Osteocyte (in vitro differentiated cells): ENCODE measurements around the gene TDRD9. TPM values are rescaled to one million over a fixed set of nuclear protein-coding genes. Genes with fewer than 3 reads are reported as not detected.

Source experiments
- DNase-seq: peaks from one replicate; pipeline ENCODE4 v3.0.0; 2021; ENCODE audit warnings: mixed read lengths; ENCODE audit not compliant: unreplicated experiment; ENCODE audit errors: extremely low spot score
- H3K27ac Mint-ChIP-seq: one replicate; pipeline ENCODE4 v1.8.0; 2021; ENCODE audit warnings: mild to moderate bottlenecking, mixed read lengths; ENCODE audit not compliant: unreplicated experiment
- H3K27me3 Mint-ChIP-seq: one replicate; pipeline ENCODE4 v1.8.0; 2021; ENCODE audit warnings: mixed read lengths; ENCODE audit not compliant: unreplicated experiment
- H3K36me3 Mint-ChIP-seq: one replicate; pipeline ENCODE4 v1.8.0; 2021; ENCODE audit warnings: mixed read lengths; ENCODE audit not compliant: unreplicated experiment
- H3K4me1 Mint-ChIP-seq: one replicate; pipeline ENCODE4 v1.8.0; 2021; ENCODE audit warnings: mixed read lengths; ENCODE audit not compliant: unreplicated experiment
- H3K4me3 Mint-ChIP-seq: one replicate; pipeline ENCODE4 v1.8.0; 2021; ENCODE audit warnings: mild to moderate bottlenecking, moderate library complexity, mixed read lengths; ENCODE audit not compliant: unreplicated experiment
- H3K9me3 Mint-ChIP-seq: one replicate; pipeline ENCODE4 v1.8.0; 2021; ENCODE audit warnings: mixed read lengths; ENCODE audit not compliant: unreplicated experiment
- total RNA-seq: library from RNA; stranded (reverse); gene quantifications from 2 replicates; pipeline ENCODE4 v1.2.1, GENCODE V29; 2021
- TF ChIP-seq, protein P1 (sequence below): fragments of 200-600 bp; sonication (generic); IDR thresholded peaks from 2 replicates; pipeline ENCODE4 v1.5.0; 2021; ENCODE audit warnings: antibody characterized with exemption, mild to moderate bottlenecking, moderate library complexity

TDRD9 gene
- total RNA-seq, 1 donor from 2014 or later: not detected

DNA sequence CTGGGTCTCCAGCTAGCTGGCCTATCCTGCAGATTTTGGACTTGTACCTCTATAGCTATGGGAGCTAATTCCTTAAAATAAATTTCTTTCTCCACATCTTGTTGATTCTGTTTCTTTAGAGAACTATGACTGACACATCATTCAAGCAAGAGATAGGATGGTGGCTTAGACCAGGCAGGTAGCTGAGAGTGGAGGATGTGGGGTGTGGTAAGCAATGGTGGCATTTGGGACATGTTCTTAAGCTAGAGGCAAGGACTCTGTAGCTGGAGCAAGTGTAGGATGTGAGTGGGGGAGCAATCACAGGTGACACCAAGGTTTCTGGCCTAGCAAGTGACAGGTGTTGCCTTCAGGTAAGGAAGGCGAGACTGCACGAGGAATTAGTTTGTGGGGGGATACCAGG is 6.8 kb downstream of the TDRD9 start:
- H3K9me3 Mint-ChIP-seq: no peaks in the 10 kb centered on the region
- H3K4me3 Mint-ChIP-seq: no peak overlapping the region
- H3K36me3 Mint-ChIP-seq: no peaks in the 10 kb centered on the region
- no peak for DNase-seq
- peaks cover 41% of the 10 kb centered on the region for H3K27me3 Mint-ChIP-seq
- H3K27ac Mint-ChIP-seq: no peak overlapping the region
- TF ChIP-seq, protein P1, sequence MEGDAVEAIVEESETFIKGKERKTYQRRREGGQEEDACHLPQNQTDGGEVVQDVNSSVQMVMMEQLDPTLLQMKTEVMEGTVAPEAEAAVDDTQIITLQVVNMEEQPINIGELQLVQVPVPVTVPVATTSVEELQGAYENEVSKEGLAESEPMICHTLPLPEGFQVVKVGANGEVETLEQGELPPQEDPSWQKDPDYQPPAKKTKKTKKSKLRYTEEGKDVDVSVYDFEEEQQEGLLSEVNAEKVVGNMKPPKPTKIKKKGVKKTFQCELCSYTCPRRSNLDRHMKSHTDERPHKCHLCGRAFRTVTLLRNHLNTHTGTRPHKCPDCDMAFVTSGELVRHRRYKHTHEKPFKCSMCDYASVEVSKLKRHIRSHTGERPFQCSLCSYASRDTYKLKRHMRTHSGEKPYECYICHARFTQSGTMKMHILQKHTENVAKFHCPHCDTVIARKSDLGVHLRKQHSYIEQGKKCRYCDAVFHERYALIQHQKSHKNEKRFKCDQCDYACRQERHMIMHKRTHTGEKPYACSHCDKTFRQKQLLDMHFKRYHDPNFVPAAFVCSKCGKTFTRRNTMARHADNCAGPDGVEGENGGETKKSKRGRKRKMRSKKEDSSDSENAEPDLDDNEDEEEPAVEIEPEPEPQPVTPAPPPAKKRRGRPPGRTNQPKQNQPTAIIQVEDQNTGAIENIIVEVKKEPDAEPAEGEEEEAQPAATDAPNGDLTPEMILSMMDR: no peak
- no peaks in the 10 kb centered on the region for H3K4me1 Mint-ChIP-seq

DNA sequence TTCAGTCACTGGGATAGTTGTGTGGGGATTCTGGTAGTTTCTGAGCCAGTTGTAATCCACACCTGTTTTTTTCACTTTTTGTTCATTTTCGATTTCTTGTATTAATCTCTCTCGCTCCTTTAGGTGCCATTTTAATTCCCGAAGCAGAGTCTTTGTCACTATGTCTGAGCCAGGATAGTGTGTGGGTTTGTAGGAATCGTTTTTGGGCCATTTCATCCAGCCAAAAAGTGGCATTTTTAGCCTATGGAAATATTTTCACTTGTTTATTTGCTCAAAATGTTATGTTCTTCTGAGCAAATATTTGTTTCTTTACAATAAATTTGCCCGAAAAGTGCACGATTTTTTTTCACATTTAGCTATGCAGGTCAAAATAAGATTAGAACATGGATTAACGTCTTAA is 13.2 kb downstream of the TDRD9 start:
- Mint-ChIP-seq H3K36me3 (no peaks in the 10 kb centered on the region), H3K4me3 (no peak overlapping the region), H3K27ac (no peak overlapping the region), H3K4me1 (no peaks in the 10 kb centered on the region), H3K9me3 (peaks cover 4% of the 10 kb centered on the region), H3K27me3 (peaks cover 39% of the 10 kb centered on the region)
- no peak for DNase-seq
- TF ChIP-seq, protein P1: no peak

DNA sequence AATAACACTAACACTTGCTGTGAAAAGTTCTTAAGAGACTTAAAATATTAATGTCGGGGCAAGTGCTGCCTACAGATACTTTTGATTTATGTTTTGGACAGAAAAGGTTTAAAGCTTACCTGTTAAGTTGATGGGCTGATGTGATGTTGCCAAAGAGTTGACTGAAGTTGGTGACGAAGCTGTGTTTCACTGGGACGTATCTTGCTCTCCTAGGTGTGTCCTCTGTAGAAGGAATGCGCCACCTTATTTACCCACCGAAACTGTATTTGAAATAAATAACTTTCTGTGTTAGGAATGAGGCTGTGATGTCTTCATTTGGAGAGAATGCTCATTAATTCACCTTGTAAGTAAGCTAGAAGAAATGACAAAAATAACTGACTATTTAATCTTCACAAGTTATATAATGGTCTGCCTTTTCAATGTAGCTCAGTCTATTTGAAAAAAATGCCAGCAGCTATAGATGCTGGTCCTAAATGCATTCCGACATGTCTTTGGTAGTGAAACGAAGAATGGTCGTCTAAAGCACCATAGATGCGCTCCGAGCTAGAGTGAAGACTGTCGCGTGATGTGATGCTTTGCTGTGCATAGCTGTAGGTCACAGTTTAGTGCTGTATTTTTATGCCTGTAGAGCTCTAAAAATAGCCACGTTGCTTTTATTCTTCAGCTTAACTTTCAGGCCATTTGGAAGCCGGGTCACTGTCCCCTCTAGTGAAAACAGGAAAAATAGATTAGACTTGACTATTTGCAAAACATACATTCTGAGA is 13.9 kb downstream of the TDRD9 start, which contains the start of gene RD3L:
RD3L (minus strand) TSS at position 557 of the 764 bp plus-strand sequence. CDS start 834 bp downstream, outside the sequence.
- Mint-ChIP-seq H3K27me3 (peaks cover 38% of the 10 kb centered on the region), H3K9me3 (peaks cover 10% of the 10 kb centered on the region), H3K4me3 (no peak within 1 kb of the TSS)

DNA sequence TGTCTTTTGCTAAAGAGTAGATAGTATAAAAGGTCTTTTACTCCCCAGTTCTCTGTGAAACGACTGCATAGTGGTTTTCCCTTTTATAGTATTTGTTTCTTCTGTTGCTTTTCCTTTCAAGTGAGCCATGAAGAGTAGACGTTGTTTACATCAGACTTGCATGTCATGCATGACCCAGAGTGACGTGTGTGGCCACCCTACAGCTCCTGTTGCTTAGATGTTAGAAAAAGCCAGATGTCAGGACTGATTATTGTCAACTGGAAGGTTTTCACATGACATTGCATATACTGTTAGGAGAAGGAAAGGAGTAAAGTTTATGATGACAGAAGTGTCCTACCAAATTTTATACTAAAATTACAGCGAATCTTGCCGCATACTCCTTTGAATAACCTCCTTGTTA is 15.4 kb downstream of the TDRD9 start:
- TF ChIP-seq, protein P1: no peak
- no peaks in the 10 kb centered on the region for H3K36me3 Mint-ChIP-seq
- H3K4me3 Mint-ChIP-seq: no peak overlapping the region
- no peak for DNase-seq
- H3K27ac Mint-ChIP-seq: no peak overlapping the region
- H3K4me1 Mint-ChIP-seq: no peaks in the 10 kb centered on the region
- peaks cover 32% of the 10 kb centered on the region for H3K27me3 Mint-ChIP-seq
- peaks cover 10% of the 10 kb centered on the region for H3K9me3 Mint-ChIP-seq

More for the DNA sequence above, 13.9 kb downstream of the TDRD9 start, which contains the start of gene RD3L:
- no peaks in the 10 kb centered on the region for H3K4me1 Mint-ChIP-seq
- H3K36me3 Mint-ChIP-seq: no peaks in the 10 kb centered on the region
- TF ChIP-seq, protein P1: no peak
- H3K27ac Mint-ChIP-seq: no peak within 1 kb of the TSS
- DNase-seq: no peak

DNA sequence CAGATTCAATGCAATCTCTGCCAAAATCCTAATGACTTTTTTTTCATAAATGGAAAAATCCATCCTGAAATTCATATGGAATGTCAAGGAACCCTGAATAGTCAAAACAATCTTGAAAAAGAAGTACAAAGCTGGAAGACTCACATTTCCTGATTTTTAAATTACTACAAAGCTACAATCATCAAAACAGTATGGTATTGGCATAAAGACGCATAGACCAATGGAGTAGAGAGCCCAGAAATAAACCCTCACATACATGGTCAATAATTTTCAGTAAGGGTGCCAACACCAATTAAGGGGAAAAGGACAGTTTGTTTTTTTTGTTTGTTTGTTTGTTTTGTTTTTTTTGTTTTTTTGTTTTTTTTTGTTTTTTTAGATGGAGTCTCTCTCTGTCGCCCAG is 18.7 kb downstream of the TDRD9 start:
- no peaks in the 10 kb centered on the region for H3K4me1 Mint-ChIP-seq
- peaks cover 20% of the 10 kb centered on the region for H3K27me3 Mint-ChIP-seq
- H3K27ac Mint-ChIP-seq: no peak overlapping the region
- H3K9me3 Mint-ChIP-seq: peaks cover 10% of the 10 kb centered on the region
- no peaks in the 10 kb centered on the region for H3K36me3 Mint-ChIP-seq
- no peak overlapping the region for H3K4me3 Mint-ChIP-seq
- TF ChIP-seq, protein P1: no peak
- DNase-seq: no peak
